ENCODE measurements around the gene GNMT. TPM values are rescaled to one million over a fixed set of nuclear protein-coding genes. Genes with fewer than 3 reads are reported as not detected.

Gene GNMT
- under 1 TPM; 0.38 to 0.60 TPM for total RNA-seq

- no peak within 1 kb of the TSS for H3K27ac Mint-ChIP-seq
- peaks cover 3% of the 10 kb centered on the region for H3K27me3 Mint-ChIP-seq
- CTCF ChIA-PET: no interaction called here
- peak; percentile 29 for DNase-seq
- POLR2A ChIA-PET: interaction anchor here (0.7 to 1.3 kb wide), 3 partner anchors 11 to 52 kb away, joined by 3 to 4 read pairs (median 4); partner anchors contain the start of gene PEX6
- no peaks in the 10 kb centered on the region for H3K9me3 Mint-ChIP-seq
- peak within 1 kb of the TSS; percentile 18 for H3K4me3 Mint-ChIP-seq
- H3K36me3 Mint-ChIP-seq (ENCODE audit: low read depth): peaks cover 12% of the 10 kb centered on the region
- peaks cover 13% of the 10 kb centered on the region for H3K4me1 Mint-ChIP-seq
Measured at GRCh38 chr6:42960243-42961019, at the start of gene GNMT. Gene GNMT, plus strand, starts transcription at chr6:42960754. Its CDS starts 14 bp downstream, at chr6:42960768.

- Mint-ChIP-seq H3K27ac (no peak overlapping the region), H3K4me3 (no peak overlapping the region), H3K36me3 (ENCODE audit: low read depth) (no peaks in the 10 kb centered on the region), H3K4me1 (peaks cover 2% of the 10 kb centered on the region), H3K9me3 (no peaks in the 10 kb centered on the region), H3K27me3 (peaks cover 15% of the 10 kb centered on the region)
- ChIA-PET CTCF (interaction anchor here (1.3 to 1.4 kb wide), 2 partner anchors 17 to 232 kb away, joined by 3 to 4 read pairs; no protein-coding TSS in a partner anchor), POLR2A (no interaction called here)
- no peak for DNase-seq
Measured at GRCh38 chr6:42911171-42912021, 49.2 kb upstream of the GNMT start.

GRCh38 chr6:42914546-42914945 lies 46.0 kb upstream of the GNMT start:
- H3K4me3 Mint-ChIP-seq: no peak overlapping the region
- H3K36me3 Mint-ChIP-seq (ENCODE audit: low read depth): no peaks in the 10 kb centered on the region
- no peak for DNase-seq
- no peaks in the 10 kb centered on the region for H3K9me3 Mint-ChIP-seq
- CTCF ChIA-PET: interaction anchor here (0.7 kb wide), 1 partner anchor 14 kb away, joined by 4 read pairs; no protein-coding TSS in a partner anchor
- H3K27me3 Mint-ChIP-seq: peaks cover 15% of the 10 kb centered on the region
- H3K27ac Mint-ChIP-seq: no peak overlapping the region
- H3K4me1 Mint-ChIP-seq: peaks cover 2% of the 10 kb centered on the region
- POLR2A ChIA-PET: interaction anchor here (3.6 kb wide), 1 partner anchor 15 kb away, joined by 11 read pairs; the partner anchor contains the start of gene CNPY3

GRCh38 chr6:42915732-42916131 lies 44.8 kb upstream of the GNMT start, which contains the start of gene PTCRA:
Gene PTCRA, plus strand, starts transcription at chr6:42916053. Its CDS starts 17 bp downstream, at chr6:42916070.
- POLR2A ChIA-PET: interaction anchor here (3.6 kb wide), 1 partner anchor 14 kb away, joined by 11 read pairs; the partner anchor contains the start of gene CNPY3
- Mint-ChIP-seq H3K4me1 (peaks cover 2% of the 10 kb centered on the region), H3K27ac (no peak within 1 kb of the TSS), H3K36me3 (ENCODE audit: low read depth) (no peaks in the 10 kb centered on the region), H3K9me3 (no peaks in the 10 kb centered on the region), H3K27me3 (peaks cover 15% of the 10 kb centered on the region), H3K4me3 (no peak within 1 kb of the TSS)
- CTCF ChIA-PET: interaction anchor here (0.7 kb wide), 1 partner anchor 98 kb away, joined by 3 read pairs; no protein-coding TSS in a partner anchor
- no peak for DNase-seq

GRCh38 chr6:42916288-42916687 lies 44.3 kb upstream of the GNMT start:
- no peak for DNase-seq
- POLR2A ChIA-PET: interaction anchor here (3.6 kb wide), 1 partner anchor 13 kb away, joined by 11 read pairs; the partner anchor contains the start of gene CNPY3
- H3K27ac Mint-ChIP-seq: no peak overlapping the region

GRCh38 chr6:42921801-42922200 lies 38.8 kb upstream of the GNMT start:
- Mint-ChIP-seq H3K27ac (no peak overlapping the region), H3K4me3 (no peak overlapping the region)

More at GRCh38 chr6:42916288-42916687, 44.3 kb upstream of the GNMT start:
- Mint-ChIP-seq H3K9me3 (no peaks in the 10 kb centered on the region), H3K4me1 (peaks cover under 1% of the 10 kb centered on the region), H3K36me3 (ENCODE audit: low read depth) (no peaks in the 10 kb centered on the region), H3K27me3 (peaks cover 12% of the 10 kb centered on the region), H3K4me3 (no peak overlapping the region)
- CTCF ChIA-PET: interaction anchor here (1.2 kb wide), 1 partner anchor 13 kb away, joined by 3 read pairs; the partner anchor contains the start of gene CNPY3

GRCh38 chr6:42923666-42924065 lies 36.9 kb upstream of the GNMT start:
- Mint-ChIP-seq H3K9me3 (no peaks in the 10 kb centered on the region), H3K27ac (no peak overlapping the region), H3K4me1 (peaks cover 5% of the 10 kb centered on the region), H3K4me3 (no peak overlapping the region), H3K36me3 (ENCODE audit: low read depth) (no peaks in the 10 kb centered on the region), H3K27me3 (peaks cover 2% of the 10 kb centered on the region)
- no peak for DNase-seq
- ChIA-PET POLR2A (no interaction called here), CTCF (no interaction called here)

More at GRCh38 chr6:42921801-42922200, 38.8 kb upstream of the GNMT start:
- Mint-ChIP-seq H3K9me3 (no peaks in the 10 kb centered on the region), H3K27me3 (peaks cover 2% of the 10 kb centered on the region), H3K36me3 (ENCODE audit: low read depth) (no peaks in the 10 kb centered on the region), H3K4me1 (no peaks in the 10 kb centered on the region)
- ChIA-PET POLR2A (interaction anchor here (1.3 kb wide), 1 partner anchor 8 kb away, joined by 3 read pairs; the partner anchor contains the start of gene CNPY3), CTCF (no interaction called here)
- no peak for DNase-seq

GRCh38 chr6:42925248-42925857 lies 35.2 kb upstream of the GNMT start:
- no peak overlapping the region for H3K4me3 Mint-ChIP-seq
- DNase-seq: no peak
- CTCF ChIA-PET: no interaction called here

GRCh38 chr6:42928986-42929820 lies 31.4 kb upstream of the GNMT start, which contains the start of gene CNPY3:
Gene CNPY3, plus strand, starts transcription at chr6:42929480. Its CDS starts 91 bp downstream, at chr6:42929571.
- peak; percentile 98 for DNase-seq
- H3K4me3 Mint-ChIP-seq: peak within 1 kb of the TSS; percentile 100
- ChIA-PET CTCF (interaction anchor here (0.6 to 2.3 kb wide), 16 partner anchors 8 to 526 kb away, joined by 3 to 10 read pairs (median 3); partner anchors contain the start of genes CUL7, KLC4, KLHDC3 and MEA1), POLR2A (interaction anchor here (0.6 to 2.9 kb wide), 43 partner anchors 8 to 881 kb away, joined by 3 to 57 read pairs (median 4); partner anchors contain the start of genes BICRAL, CUL7, CUL9 and KLC4)
- H3K27me3 Mint-ChIP-seq: no peaks in the 10 kb centered on the region
- H3K9me3 Mint-ChIP-seq: no peaks in the 10 kb centered on the region
- H3K4me1 Mint-ChIP-seq: peaks cover 36% of the 10 kb centered on the region
- H3K27ac Mint-ChIP-seq: peak within 1 kb of the TSS; percentile 94
- H3K36me3 Mint-ChIP-seq (ENCODE audit: low read depth): peaks cover 31% of the 10 kb centered on the region

More at GRCh38 chr6:42925248-42925857, 35.2 kb upstream of the GNMT start:
- Mint-ChIP-seq H3K36me3 (ENCODE audit: low read depth) (peaks cover 8% of the 10 kb centered on the region), H3K9me3 (no peaks in the 10 kb centered on the region), H3K27me3 (peaks cover 2% of the 10 kb centered on the region), H3K4me1 (peaks cover 9% of the 10 kb centered on the region), H3K27ac (no peak overlapping the region)
- POLR2A ChIA-PET: no interaction called here

- Mint-ChIP-seq H3K36me3 (ENCODE audit: low read depth) (peaks cover 36% of the 10 kb centered on the region), H3K4me3 (peak overlapping the region; percentile 100), H3K4me1 (peaks cover 36% of the 10 kb centered on the region), H3K27ac (peak overlapping the region; percentile 94), H3K27me3 (no peaks in the 10 kb centered on the region), H3K9me3 (no peaks in the 10 kb centered on the region)
- peak; percentile 62 for DNase-seq
- POLR2A ChIA-PET: interaction anchor here (0.6 to 2.9 kb wide), 44 partner anchors 9 to 882 kb away, joined by 3 to 57 read pairs (median 4); partner anchors contain the start of genes BICRAL, CUL7, CUL9 and KLC4
- CTCF ChIA-PET: interaction anchor here (0.8 to 2.3 kb wide), 12 partner anchors 9 to 526 kb away, joined by 3 to 10 read pairs (median 4); partner anchors contain the start of genes CUL7, KLC4, MRPL2 and PPP2R5D
Measured at GRCh38 chr6:42929821-42930360, 30.7 kb upstream of the GNMT start.

GRCh38 chr6:42932412-42932811 lies 28.1 kb upstream of the GNMT start:
- no peak for DNase-seq
- peaks cover 55% of the 10 kb centered on the region for H3K36me3 Mint-ChIP-seq (ENCODE audit: low read depth)
- H3K27me3 Mint-ChIP-seq: no peaks in the 10 kb centered on the region
- ChIA-PET CTCF (interaction anchor here (1.4 kb wide), 1 partner anchor 47 kb away, joined by 3 read pairs; the partner anchor contains the start of gene PEX6), POLR2A (no interaction called here)
- H3K9me3 Mint-ChIP-seq: no peaks in the 10 kb centered on the region
- peaks cover 40% of the 10 kb centered on the region for H3K4me1 Mint-ChIP-seq
- H3K27ac Mint-ChIP-seq: no peak overlapping the region
- peak overlapping the region; percentile 17 for H3K4me3 Mint-ChIP-seq
